NCI-H1092 treated with DMSO at 0.1 percent for 48 hours (cell line): ENCODE measurements around the gene GATA5.

Experiments used
- DNase-seq: peaks from one replicate; lab custom pipeline; 2025; lab: John Stamatoyannopoulos, UW

Gene GATA5

GRCh38 chr20:62472941-62473585 is 2.7 kb downstream of the GATA5 start:
- no peak for DNase-seq

DNA sequence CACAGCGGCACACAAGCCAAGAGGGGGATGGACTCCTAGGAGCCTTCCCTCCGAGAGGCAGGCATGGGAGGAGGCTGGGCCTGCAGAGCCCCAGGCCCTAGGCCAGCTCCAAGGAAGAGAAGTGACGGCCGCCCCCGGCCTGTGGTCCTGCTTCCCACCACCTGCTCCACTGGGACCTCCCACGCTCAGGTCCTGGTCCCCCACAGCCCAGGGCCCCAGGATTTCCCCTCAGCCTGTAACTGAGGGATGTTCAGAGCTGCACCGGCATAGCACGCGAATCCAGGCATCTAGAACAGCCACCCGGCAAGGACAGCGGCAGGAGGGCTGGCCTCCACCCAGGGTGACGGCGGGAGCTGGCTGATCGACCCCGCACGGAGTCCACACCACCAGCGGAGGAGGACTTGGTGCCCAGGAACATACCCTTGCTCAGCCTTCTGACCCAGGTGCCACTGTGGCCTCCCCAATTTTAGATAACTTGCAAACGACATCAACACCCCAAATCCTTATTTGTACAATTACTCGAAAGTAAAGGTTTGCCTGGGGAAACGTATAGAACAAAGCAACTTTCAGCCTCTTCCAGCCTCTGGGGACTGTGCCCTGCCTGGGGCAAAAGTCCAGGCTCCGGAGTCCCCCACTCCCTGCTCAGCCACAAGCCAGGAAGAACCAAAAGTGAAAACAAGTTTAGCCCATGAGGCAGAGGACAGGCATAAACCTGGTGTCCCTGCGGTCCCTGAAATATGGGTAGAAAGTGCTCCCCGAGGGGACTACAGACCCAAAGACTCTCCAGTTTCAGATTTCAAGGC is 3.5 kb downstream of the GATA5 start:
- no peak for DNase-seq

DNA sequence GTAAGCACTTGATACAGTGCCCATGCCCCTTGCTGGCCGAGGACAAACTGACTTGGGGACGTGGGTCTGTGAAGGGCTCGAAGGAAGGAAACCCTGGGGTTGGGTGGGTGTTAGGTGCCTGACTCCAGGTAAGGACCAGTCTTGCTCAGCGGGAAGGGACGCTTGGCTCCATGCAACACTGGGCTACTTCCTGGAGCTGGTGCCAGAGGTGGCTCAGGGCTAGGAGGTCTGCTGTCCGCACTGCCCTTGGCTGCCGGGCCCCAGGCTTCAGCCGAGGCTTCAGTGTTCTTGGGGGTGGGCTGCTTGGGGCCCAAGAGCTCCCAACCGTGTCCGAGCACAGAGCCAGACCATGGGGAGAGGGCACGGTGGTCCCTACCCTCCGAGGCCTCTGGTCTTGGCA is 5.3 kb downstream of the GATA5 start:
- DNase-seq = no peak

DNA sequence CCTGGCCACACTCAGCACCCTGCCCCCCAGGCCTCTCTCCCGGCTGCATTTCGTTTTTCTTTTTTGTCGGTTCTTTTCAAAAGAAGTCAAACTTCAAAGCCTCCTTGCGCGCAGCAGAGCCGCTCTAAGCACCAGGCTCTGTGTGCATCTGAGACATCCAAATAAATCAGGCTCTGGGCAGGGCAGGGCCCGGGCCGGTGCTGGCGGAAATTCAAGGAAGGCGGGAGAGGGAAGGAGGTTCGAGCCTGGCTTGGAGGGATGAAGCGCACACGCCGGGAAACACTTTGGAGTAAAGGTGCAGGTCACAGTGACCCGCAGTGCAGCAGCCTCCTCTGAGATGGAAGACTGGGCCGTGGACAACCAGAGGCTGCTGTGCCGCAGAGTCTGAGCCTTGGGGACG is 5.8 kb downstream of the GATA5 start:
- no peak for DNase-seq

- no peak for DNase-seq
Measured at GRCh38 chr20:62469352-62469751, 6.4 kb downstream of the GATA5 start.

GRCh38 chr20:62466806-62467537 is 8.8 kb downstream of the GATA5 start:
- DNase-seq = no peak

GRCh38 chr20:62466072-62466760 is 9.6 kb downstream of the GATA5 start:
- no peak for DNase-seq

- DNase-seq = no peak
Measured at GRCh38 chr20:62464990-62465389, 10.8 kb downstream of the GATA5 start.

GRCh38 chr20:62464425-62464770 is 11.4 kb downstream of the GATA5 start:
- no peak for DNase-seq

GRCh38 chr20:62463651-62464424 is 12.0 kb downstream of the GATA5 start:
- no peak for DNase-seq

GRCh38 chr20:62462976-62463592 is 12.7 kb downstream of the GATA5 start:
- DNase-seq = no peak

GRCh38 chr20:62461834-62462233 is 14.0 kb downstream of the GATA5 start:
- no peak for DNase-seq

GRCh38 chr20:62461157-62461556 is 14.6 kb downstream of the GATA5 start:
- DNase-seq = no peak

DNA sequence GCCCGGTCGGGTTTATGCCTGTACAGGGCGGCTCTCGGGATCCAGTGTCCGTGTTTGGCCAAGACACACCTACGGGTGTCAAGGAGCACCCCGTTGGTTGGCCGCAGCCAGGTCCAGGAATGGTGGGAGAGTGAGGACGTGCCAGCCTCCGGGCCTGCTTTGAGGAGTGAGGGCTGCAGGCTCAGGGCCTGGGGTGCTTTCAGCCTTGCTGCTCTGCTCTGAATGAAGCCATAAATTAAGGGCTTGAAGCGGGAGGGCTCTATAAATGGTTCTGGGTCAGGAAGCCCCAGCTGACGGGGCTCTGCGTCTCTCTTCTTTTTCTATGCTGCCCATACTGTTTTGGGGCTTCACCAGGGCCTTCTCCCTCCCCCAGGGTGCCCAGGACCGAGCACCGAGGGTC is 15.1 kb downstream of the GATA5 start:
- DNase-seq = no peak

GRCh38 chr20:62459488-62459887 is 16.3 kb downstream of the GATA5 start:
- no peak for DNase-seq

GRCh38 chr20:62458275-62459251 is 17.2 kb downstream of the GATA5 start:
- no peak for DNase-seq

DNA sequence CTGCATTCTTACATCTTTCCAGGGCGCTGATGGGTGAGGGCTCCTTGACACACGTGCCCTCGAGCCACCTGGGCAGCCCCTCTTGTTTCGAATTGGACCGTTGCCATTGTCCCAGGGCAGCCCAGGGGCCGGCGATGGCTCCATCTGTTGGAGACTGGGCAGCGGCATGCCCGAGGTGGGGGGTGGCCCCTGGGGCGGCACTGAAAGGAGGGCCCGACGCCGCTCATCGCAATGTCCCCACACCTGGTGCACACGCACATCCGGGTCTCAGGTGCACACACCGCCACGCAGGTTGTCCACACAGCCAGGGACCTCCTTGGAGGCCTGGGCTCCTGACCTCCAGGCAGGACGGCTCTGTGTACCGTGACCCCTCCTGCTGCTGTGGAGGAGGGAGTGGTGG is 18.0 kb downstream of the GATA5 start:
- no peak for DNase-seq

DNA sequence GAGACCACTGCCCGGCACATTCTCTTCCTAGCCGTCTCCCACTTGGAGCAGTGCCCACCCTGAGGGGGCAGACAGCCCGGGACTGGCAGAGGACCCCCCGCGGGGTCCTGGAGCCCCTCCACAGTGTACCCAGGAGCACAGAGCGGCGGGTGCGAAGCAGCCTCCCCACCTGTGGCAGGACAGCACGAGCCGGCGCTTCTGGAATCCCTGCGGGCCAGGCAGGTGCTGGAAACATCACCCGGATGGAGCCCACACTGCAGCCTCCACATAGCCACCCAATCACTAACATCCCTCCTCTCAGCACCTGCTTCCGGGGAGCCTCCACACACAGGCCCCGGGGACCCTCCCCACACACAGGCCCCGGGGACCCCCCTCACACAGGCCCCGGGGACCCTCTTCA is 18.7 kb downstream of the GATA5 start:
- no peak for DNase-seq

- DNase-seq = no peak
Measured at GRCh38 chr20:62455929-62456328, 19.9 kb downstream of the GATA5 start.
